H1 (cell line): ENCODE results near the gene RGS6. TPM values are rescaled to one million over a fixed set of nuclear protein-coding genes. Genes with fewer than 3 reads are reported as not detected.

Experiments
- CTCF ChIA-PET: fragments of 300-600 bp; sonication (Branson Sonifier 250); formaldehyde crosslinking; loops from one replicate; lab custom pipeline; 2021; ENCODE audit not compliant: partially characterized antibody; lab: Charles Lee
- POLR2A ChIA-PET: fragments of 300-600 bp; sonication (Branson Sonifier 250); formaldehyde crosslinking; loops from one replicate; lab custom pipeline; 2021; ENCODE audit warnings: inconsistent platforms; ENCODE audit not compliant: partially characterized antibody; lab: Charles Lee
- DNase-seq, 2 experiments: peaks; one replicate each; pipeline versions ENCODE4 v3.0.0 to v3.0.0-alpha.2; 2010 to 2022; ENCODE audit warnings: low spot score in 2 of 2, low read depth in 1 of 2, mixed read lengths in 1 of 2
- FAIRE-seq: peaks from 2 replicates; lab custom pipeline; 2011; peaks lifted over from hg19 to GRCh38; lab: Jason Lieb, UNC
- H2AFZ ChIP-seq: 2 replicates; pipeline ENCODE4 v1.8.1; 2012; ENCODE audit warnings: low read length, inconsistent platforms
- H2AK5ac ChIP-seq: 2 replicates; pipeline ENCODE4 v1.6.1; 2013; ENCODE audit warnings: low read depth, low read length
- H2BK120ac ChIP-seq: replicated peaks from 2 replicates; pipeline ENCODE3; 2013; ENCODE audit warnings: low read depth, low read length, inconsistent platforms
- H2BK12ac ChIP-seq: 2 replicates; pipeline ENCODE4 v1.6.1; 2013; ENCODE audit warnings: low read depth, low read length
- H2BK15ac ChIP-seq: 2 replicates; pipeline ENCODE4 v1.6.1; 2013; ENCODE audit warnings: low read length
- H2BK20ac ChIP-seq: 2 replicates; pipeline ENCODE4 v1.6.1; 2013; ENCODE audit warnings: low read length
- H2BK5ac ChIP-seq: 2 replicates; pipeline ENCODE4 v1.6.1; 2013; ENCODE audit warnings: low read depth, low read length
- H3K14ac ChIP-seq: 2 replicates; pipeline ENCODE4 v1.6.1; 2013; ENCODE audit warnings: inconsistent platforms; ENCODE audit not compliant: insufficient read length
- H3K18ac ChIP-seq: 2 replicates; pipeline ENCODE4 v1.6.1; 2013; ENCODE audit warnings: low read length; ENCODE audit errors: extremely low read depth
- H3K23ac ChIP-seq: 2 replicates; pipeline ENCODE4 v1.6.1; 2013; ENCODE audit warnings: inconsistent platforms; ENCODE audit not compliant: insufficient read length
- H3K23me2 ChIP-seq: 2 replicates; pipeline ENCODE4 v1.6.1; 2013; ENCODE audit warnings: low read depth, low read length
- H3K27ac ChIP-seq: 2 replicates; pipeline ENCODE4 v1.6.1; 2011; ENCODE audit warnings: low read depth, low read length, inconsistent platforms
- H3K27me3 ChIP-seq, 4 experiments: replicated peaks in 1 of 4; 1 replicate in 1 of 4; 2 replicates in 3 of 4; pipeline versions ENCODE4 v1.6.1 to v1.8.1; 2011 to 2013; ENCODE audit warnings: low read length in 3 of 4, mild to moderate bottlenecking in 3 of 4, inconsistent platforms in 2 of 4, mixed read lengths in 2 of 4, moderate library complexity in 1 of 4; ENCODE audit not compliant: control insufficient read depth in 3 of 4, insufficient read depth in 3 of 4; ENCODE audit errors: extremely low read depth in 1 of 4
- H3K36me3 ChIP-seq, 4 experiments: 2 replicates each; pipeline versions ENCODE4 v1.6.1 to v1.8.1; 2011 to 2013; ENCODE audit warnings: mild to moderate bottlenecking in 4 of 4, low read length in 3 of 4, moderate library complexity in 2 of 4, control low read depth in 1 of 4, inconsistent platforms in 1 of 4; ENCODE audit not compliant: insufficient read depth in 4 of 4, control insufficient read depth in 2 of 4
- H3K4ac ChIP-seq: replicated peaks from 2 replicates; pipeline ENCODE3; 2013; ENCODE audit warnings: low read length, low read depth, mixed read lengths, inconsistent platforms; ENCODE audit not compliant: insufficient read length
- H3K4me1 ChIP-seq, 4 experiments: replicated peaks in 1 of 4; 1 replicate in 1 of 4; 2 replicates in 3 of 4; pipeline versions ENCODE4 v1.6.1 to v1.8.1; 2011 to 2013; ENCODE audit warnings: low read length in 3 of 4, inconsistent platforms in 2 of 4, mixed read lengths in 1 of 4; ENCODE audit not compliant: insufficient read depth in 4 of 4, control insufficient read depth in 3 of 4
- H3K4me2 ChIP-seq, 2 experiments: 2 replicates each; pipeline versions ENCODE4 v1.6.1 to v1.8.1; 2011 to 2013; ENCODE audit warnings: low read depth in 2 of 2, low read length in 2 of 2, control low read depth in 1 of 2, inconsistent platforms in 1 of 2, mild to moderate bottlenecking in 1 of 2; ENCODE audit not compliant: insufficient read depth in 1 of 2
- H3K4me3 ChIP-seq, 4 experiments: fragments of 200-600, 300-600 bp in 1 of 4; sonication (generic), shearing (Covaris generic), sonication (Bioruptor Twin) in 1 of 4; 2 replicates each; pipeline versions ENCODE4 v1.5.1 to v1.8.1; 2011 to 2016; ENCODE audit warnings: low read length in 4 of 4, low read depth in 3 of 4, control low read depth in 2 of 4, inconsistent platforms in 2 of 4, mild to moderate bottlenecking in 2 of 4, mixed read lengths in 1 of 4, moderate library complexity in 1 of 4; ENCODE audit not compliant: insufficient read depth in 2 of 4; ENCODE audit errors: extremely low read depth in 1 of 4
- H3K56ac ChIP-seq: replicated peaks from 2 replicates; pipeline ENCODE3; 2013; ENCODE audit warnings: low read depth, mild to moderate bottlenecking, mixed read lengths, low read length, inconsistent platforms; ENCODE audit not compliant: insufficient read length
- H3K79me1 ChIP-seq: 2 replicates; pipeline ENCODE4 v1.6.1; 2013; ENCODE audit warnings: low read depth, low read length, control low read depth
- H3K79me2 ChIP-seq, 2 experiments: 2 replicates each; pipeline versions ENCODE4 v1.6.1 to v1.8.1; 2012 to 2013; ENCODE audit warnings: low read length in 2 of 2, mild to moderate bottlenecking in 2 of 2, inconsistent platforms in 1 of 2; ENCODE audit not compliant: insufficient read depth in 2 of 2, control insufficient read depth in 1 of 2
- H3K9ac ChIP-seq, 4 experiments: replicated peaks in 1 of 4; 1 replicate in 1 of 4; 2 replicates in 3 of 4; pipeline versions ENCODE4 v1.6.1 to v1.8.1; 2011 to 2013; ENCODE audit warnings: low read depth in 3 of 4, low read length in 3 of 4, control low read depth in 2 of 4, mild to moderate bottlenecking in 2 of 4, moderate library complexity in 2 of 4, inconsistent platforms in 1 of 4; ENCODE audit errors: extremely low read depth in 1 of 4
- H3K9me3 ChIP-seq, 2 experiments: 2 replicates each; pipeline versions ENCODE4 v1.6.1 to v1.8.1; 2012 to 2013; ENCODE audit warnings: mild to moderate bottlenecking in 2 of 2, moderate library complexity in 2 of 2, control low read depth in 1 of 2, inconsistent platforms in 1 of 2, low read depth in 1 of 2, low read length in 1 of 2, mixed read lengths in 1 of 2; ENCODE audit not compliant: insufficient read depth in 2 of 2
- H4K20me1 ChIP-seq, 2 experiments: replicated peaks in 1 of 2; 2 replicates each; pipeline versions ENCODE3 to v1.8.1; 2011 to 2013; ENCODE audit warnings: inconsistent platforms in 2 of 2, low read length in 2 of 2, mild to moderate bottlenecking in 1 of 2; ENCODE audit not compliant: insufficient read depth in 2 of 2, control insufficient read depth in 1 of 2
- H4K5ac ChIP-seq: 2 replicates; pipeline ENCODE4 v1.6.1; 2013; ENCODE audit warnings: low read length, low read depth, mixed read lengths, inconsistent platforms; ENCODE audit not compliant: insufficient read length
- H4K8ac ChIP-seq: 2 replicates; pipeline ENCODE4 v1.8.0; 2013; ENCODE audit warnings: mild to moderate bottlenecking, moderate library complexity, low read length, inconsistent platforms; ENCODE audit not compliant: insufficient read depth; ENCODE audit errors: extremely low read depth
- H4K91ac ChIP-seq: replicated peaks from 2 replicates; pipeline ENCODE3; 2013; ENCODE audit warnings: low read length, mixed read lengths, inconsistent platforms; ENCODE audit not compliant: insufficient read length
- BACH1 ChIP-seq: IDR thresholded peaks from 2 replicates; pipeline ENCODE4 v1.6.1; 2012; ENCODE audit warnings: low read length, improper control_type of control experiment
- BRCA1 ChIP-seq: IDR thresholded peaks from 2 replicates; pipeline ENCODE4 v1.6.1; 2012; ENCODE audit warnings: low read depth, low read length, improper control_type of control experiment
- CBX8 ChIP-seq: fragments of 300-800, 300-1000 bp; sonication (generic); IDR thresholded peaks from 2 replicates; pipeline ENCODE4 v1.7.1; 2016; ENCODE audit warnings: low read depth, low read length, borderline replicate concordance
- CHD2 ChIP-seq: IDR thresholded peaks from 2 replicates; pipeline ENCODE4 v1.6.1; 2012; ENCODE audit warnings: low read length, improper control_type of control experiment
- EP300 ChIP-seq, 2 experiments: IDR thresholded peaks; 1 replicate in 1 of 2; 2 replicates in 1 of 2; pipeline ENCODE4 v1.6.1; 2011 to 2012; ENCODE audit warnings: low read depth in 2 of 2, low read length in 2 of 2, mild to moderate bottlenecking in 2 of 2, borderline replicate concordance in 1 of 2, inconsistent platforms in 1 of 2, moderate library complexity in 1 of 2
- GTF2F1 ChIP-seq: IDR thresholded peaks from 2 replicates; pipeline ENCODE4 v1.6.1; 2012; ENCODE audit warnings: low read depth, low read length, improper control_type of control experiment, borderline replicate concordance
- HDAC2 ChIP-seq, 2 experiments: fragments of 300-600 bp in 1 of 2; sonication (generic) in 1 of 2; IDR thresholded peaks; 2 replicates each; pipeline ENCODE4 v1.6.1; 2011 to 2012; ENCODE audit warnings: low read depth in 2 of 2, low read length in 2 of 2, mild to moderate bottlenecking in 2 of 2, moderate library complexity in 2 of 2, borderline replicate concordance in 1 of 2, inconsistent platforms in 1 of 2
- JUND ChIP-seq: IDR thresholded peaks from 2 replicates; pipeline ENCODE4 v1.6.1; 2011; ENCODE audit warnings: mild to moderate bottlenecking, improper control_type of control experiment, low read length
- NANOG ChIP-seq: IDR thresholded peaks from 2 replicates; pipeline ENCODE4 v1.6.1; 2011; ENCODE audit warnings: low read length, low read depth, mild to moderate bottlenecking, inconsistent platforms; ENCODE audit not compliant: insufficient read depth, poor library complexity, severe bottlenecking
- SIX5 ChIP-seq: IDR thresholded peaks from 2 replicates; pipeline ENCODE4 v1.6.1; 2011; ENCODE audit warnings: mild to moderate bottlenecking, low read depth, low read length
- SP1 ChIP-seq: IDR thresholded peaks from 2 replicates; pipeline ENCODE4 v1.6.1; 2011; ENCODE audit warnings: low read depth, low read length
- TAF1 ChIP-seq: IDR thresholded peaks from 2 replicates; pipeline ENCODE4 v1.6.1; 2011; ENCODE audit warnings: mild to moderate bottlenecking, low read depth, low read length
- TBP ChIP-seq: IDR thresholded peaks from 2 replicates; pipeline ENCODE4 v1.6.1; 2011; ENCODE audit warnings: low read depth, low read length, improper control_type of control experiment
- ZNF274 ChIP-seq: IDR thresholded peaks from 2 replicates; pipeline ENCODE4 v1.7.0; 2012; ENCODE audit warnings: low read length, borderline replicate concordance; ENCODE audit errors: extremely low read depth
- WGBS, 2 experiments: shearing (Covaris generic) in 1 of 2; methylation state at CpG; one replicate each; pipeline versions ENCODE4 v1.1.6 to v1.1.7; 2013 to 2015; ENCODE audit warnings: low lambda C conversion rate in 2 of 2, mixed read lengths in 2 of 2, inconsistent platforms in 1 of 2, low coverage in 1 of 2, missing lambda C conversion rate in 1 of 2; ENCODE audit not compliant: insufficient replicate concordance in 2 of 2, insufficient coverage in 1 of 2, insufficient read length in 1 of 2; ENCODE audit errors: extremely low coverage in 1 of 2, missing lambda C conversion rate in 1 of 2; 5-methylcytosine and 5-hydroxymethylcytosine counted together
- polyA plus RNA-seq, 7 experiments: library from polyadenylated mRNA; depleted of rRNA in 3 of 7; stranded (reverse) in 5 of 7; unstranded in 2 of 7; fragments of >200 nt in 5 of 7; fragments of 200-250 nt in 2 of 7; gene quantifications; 1 replicate in 5 of 7; 2 replicates in 1 of 7; 4 replicates in 1 of 7; pipeline versions ENCODE4 v1.2.1 to v1.2.3, GENCODE V29; 2011 to 2013; ENCODE audit warnings: missing spikeins in 2 of 7, mixed read lengths in 2 of 7
- total RNA-seq: library from RNA; stranded (reverse); fragmentation: NEBNext Ultra II Directional; extraction: Animal tissue kit (Norgen Biotek cat#: 25700); gene quantifications from 2 replicates; pipeline ENCODE4 v1.2.1, GENCODE V29; 2021
- TF ChIP-seq, protein P1 (sequence below): IDR thresholded peaks from 2 replicates; pipeline ENCODE4 v1.6.1; 2012; ENCODE audit warnings: inconsistent platforms

The RGS6 gene
- total and polyA plus RNA-seq, 2 of the 8 experiments (the other 6 are each of a cell fraction or from before 2014, with no cell fraction given) = 0.26 to 1.1 TPM

DNA sequence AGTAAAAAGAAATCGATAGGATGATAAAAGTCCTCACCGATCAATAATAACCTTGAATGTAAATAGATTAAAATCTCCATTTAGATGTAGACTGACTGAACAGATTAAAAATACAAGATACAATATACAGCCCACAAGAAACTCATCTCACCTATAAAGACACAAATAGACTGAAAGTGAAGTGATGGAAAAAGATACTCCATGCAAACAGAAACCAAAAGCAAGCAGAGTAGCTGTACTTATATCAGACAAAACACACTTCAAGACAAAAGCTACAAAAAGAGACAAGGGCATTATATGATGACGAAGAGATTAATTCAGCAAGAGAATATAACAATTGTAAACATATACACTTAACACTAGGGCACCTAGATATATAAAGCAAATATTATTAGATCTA is 444.8 kb downstream of the RGS6 start:
- Histone ChIP-seq H3K4me2 (no peak overlapping the region), H3K9me3 (no peaks in the 10 kb centered on the region), H2BK15ac (no peak overlapping the region), H3K23me2 (no peaks in the 10 kb centered on the region), H3K27ac (no peak overlapping the region), H3K36me3 (no peaks in the 10 kb centered on the region), H3K23ac (no peak overlapping the region), H4K20me1 (no peaks in the 10 kb centered on the region), H3K18ac (no peak overlapping the region), H3K4me1 (no peaks in the 10 kb centered on the region), H3K56ac (no peak overlapping the region), H3K79me1 (no peaks in the 10 kb centered on the region), H2BK20ac (no peak overlapping the region), H2BK5ac (no peak overlapping the region), H3K4ac (no peak overlapping the region), H2AK5ac (no peak overlapping the region), H4K91ac (no peak overlapping the region), H3K4me3 (no peak overlapping the region), H3K9ac (no peak overlapping the region), H2AFZ (no peak overlapping the region), H3K79me2 (no peaks in the 10 kb centered on the region), H3K14ac (no peak overlapping the region), H4K5ac (no peak overlapping the region), H2BK12ac (no peak overlapping the region), H4K8ac (no peak overlapping the region), H3K27me3 (no peaks in the 10 kb centered on the region), H2BK120ac (no peak overlapping the region)
- ChIA-PET CTCF (no interaction called here), POLR2A (no interaction called here)
- no peak for FAIRE-seq
- TF ChIP-seq CHD2 (no peak), SIX5 (no peak), BACH1 (no peak), JUND (no peak), TBP (no peak), SP1 (no peak), BRCA1 (no peak), GTF2F1 (no peak), NANOG (no peak), TAF1 (no peak), EP300 (IDR thresholded peaks at IDR 0.05; ENCODE audit: borderline replicate concordance in 1 of 2, low read depth in 2 of 2, low read length in 2 of 2) (no peak), CBX8 (no peak), ZNF274 (no peak), HDAC2 (IDR thresholded peaks at IDR 0.05; ENCODE audit: borderline replicate concordance in 1 of 2, low read depth in 2 of 2, low read length in 2 of 2) (no peak)
- TF ChIP-seq, protein P1, sequence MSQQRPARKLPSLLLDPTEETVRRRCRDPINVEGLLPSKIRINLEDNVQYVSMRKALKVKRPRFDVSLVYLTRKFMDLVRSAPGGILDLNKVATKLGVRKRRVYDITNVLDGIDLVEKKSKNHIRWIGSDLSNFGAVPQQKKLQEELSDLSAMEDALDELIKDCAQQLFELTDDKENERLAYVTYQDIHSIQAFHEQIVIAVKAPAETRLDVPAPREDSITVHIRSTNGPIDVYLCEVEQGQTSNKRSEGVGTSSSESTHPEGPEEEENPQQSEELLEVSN = no peak
- no peak for DNase-seq
- WGBS, 2 experiments = 64% methylated on average over 3 of the region's 3 CpGs; no CpG with 5 or more reads in 1 of the 2 experiments
